ENCODE results near the gene RGL2.
"Not testable (repeated sequence)": the region's sequence is repeated elsewhere in the genome, so short reads cannot be mapped to it uniquely, and the experiment has no call there.

Gene RGL2

GRCh38 chr6:33294086-33294823 is 4.5 kb downstream of the RGL2 start:
- DNase-seq (ENCODE audit: low read depth in 2 of 2): no peak

- no peak for DNase-seq (ENCODE audit: low read depth in 2 of 2)
Observed at GRCh38 chr6:33292996-33293682, 5.6 kb downstream of the RGL2 start.

GRCh38 chr6:33290459-33290858 is 8.3 kb downstream of the RGL2 start:
- no peak for DNase-seq (ENCODE audit: low read depth in 2 of 2)

- DNase-seq (ENCODE audit: low read depth in 2 of 2): no peak
Observed at GRCh38 chr6:33289784-33290315, 8.9 kb downstream of the RGL2 start.

GRCh38 chr6:33288921-33289783 is 9.6 kb downstream of the RGL2 start, which contains the start of the genes PFDN6 and WDR46:
Gene PFDN6 (plus strand): TSS chr6:33289601. CDS start chr6:33289857, 256 bp downstream.
Gene WDR46 (minus strand): TSS chr6:33289239. CDS start chr6:33289170, 69 bp downstream.
- peak; percentile 59 to 67 for DNase-seq (ENCODE audit: low read depth in 2 of 2)

- DNase-seq (ENCODE audit: low read depth in 2 of 2): no peak
Observed at GRCh38 chr6:33288141-33288920, 10.4 kb downstream of the RGL2 start.

GRCh38 chr6:33286946-33287914 is 11.5 kb downstream of the RGL2 start:
- no peak for DNase-seq (ENCODE audit: low read depth in 2 of 2)

- DNase-seq (ENCODE audit: low read depth in 2 of 2): not testable (repeated sequence)
Observed at GRCh38 chr6:33285214-33285613, 13.5 kb downstream of the RGL2 start.

- DNase-seq (ENCODE audit: low read depth in 2 of 2): no peak
Observed at GRCh38 chr6:33280539-33280938, 18.2 kb downstream of the RGL2 start.

GRCh38 chr6:33279971-33280511 is 18.7 kb downstream of the RGL2 start:
- DNase-seq (ENCODE audit: low read depth in 2 of 2): no peak

- no peak for DNase-seq (ENCODE audit: low read depth in 2 of 2)
Observed at GRCh38 chr6:33279257-33279695, 19.5 kb downstream of the RGL2 start.

GRCh38 chr6:33278810-33279209 is 19.9 kb downstream of the RGL2 start:
- DNase-seq (ENCODE audit: low read depth in 2 of 2): no peak

- no peak for DNase-seq (ENCODE audit: low read depth in 2 of 2)
Observed at GRCh38 chr6:33278392-33278741, 20.4 kb downstream of the RGL2 start.

GRCh38 chr6:33277663-33278391 is 20.9 kb downstream of the RGL2 start:
- no peak for DNase-seq (ENCODE audit: low read depth in 2 of 2)

GRCh38 chr6:33276864-33277662 is 21.7 kb downstream of the RGL2 start, which contains the start of gene B3GALT4:
Gene B3GALT4 (plus strand): TSS chr6:33277123. CDS start chr6:33277420, 297 bp downstream.
- DNase-seq (ENCODE audit: low read depth in 2 of 2): no peak

GRCh38 chr6:33276581-33276863 is 22.2 kb downstream of the RGL2 start:
- DNase-seq (ENCODE audit: low read depth in 2 of 2): no peak

- DNase-seq (ENCODE audit: low read depth in 2 of 2): not testable (repeated sequence)
Observed at GRCh38 chr6:33275795-33276580, 22.8 kb downstream of the RGL2 start.
